Subcutaneous abdominal adipose tissue (tissue), 5 donors: Measurements from ENCODE around the gene C1orf21.

ENCODE experiments used
- H3K27ac ChIP-seq: one replicate; pipeline ENCODE4 v1.7.0; 2013; ENCODE audit warnings: low read depth, mild to moderate bottlenecking, inconsistent platforms, low read length, moderate library complexity
- H3K27me3 ChIP-seq, 5 donors: one replicate each; pipeline ENCODE4 v1.7.0; 2013; ENCODE audit warnings: low read length in 5 of 5, inconsistent platforms in 1 of 5; ENCODE audit not compliant: control insufficient read depth in 5 of 5, insufficient read depth in 4 of 5
- H3K36me3 ChIP-seq, 5 donors: one replicate each; pipeline ENCODE4 v1.7.0; 2013; ENCODE audit warnings: low read length in 5 of 5; ENCODE audit not compliant: control insufficient read depth in 5 of 5, insufficient read depth in 5 of 5
- H3K4me1 ChIP-seq, 5 donors: one replicate each; pipeline ENCODE4 v1.7.0; 2013; ENCODE audit warnings: low read length in 5 of 5, mild to moderate bottlenecking in 3 of 5, moderate library complexity in 1 of 5; ENCODE audit not compliant: control insufficient read depth in 5 of 5, insufficient read depth in 5 of 5
- H3K4me3 ChIP-seq, 5 donors: one replicate each; pipeline ENCODE4 v1.7.0; 2013; ENCODE audit warnings: low read length in 5 of 5, low read depth in 1 of 5
- H3K9ac ChIP-seq, 5 donors: one replicate each; pipeline ENCODE4 v1.7.0; 2013; ENCODE audit warnings: low read length in 5 of 5, mild to moderate bottlenecking in 4 of 5, moderate library complexity in 3 of 5
- H3K9me3 ChIP-seq, 5 donors: one replicate each; pipeline ENCODE4 v1.7.0; 2013; ENCODE audit warnings: low read length in 5 of 5; ENCODE audit not compliant: control insufficient read depth in 5 of 5
- donor health status: healthy.
- donor health status: healthy.
- donor health status: healthy.
- donor health status: healthy.
- donor health status: healthy.

Gene C1orf21

DNA sequence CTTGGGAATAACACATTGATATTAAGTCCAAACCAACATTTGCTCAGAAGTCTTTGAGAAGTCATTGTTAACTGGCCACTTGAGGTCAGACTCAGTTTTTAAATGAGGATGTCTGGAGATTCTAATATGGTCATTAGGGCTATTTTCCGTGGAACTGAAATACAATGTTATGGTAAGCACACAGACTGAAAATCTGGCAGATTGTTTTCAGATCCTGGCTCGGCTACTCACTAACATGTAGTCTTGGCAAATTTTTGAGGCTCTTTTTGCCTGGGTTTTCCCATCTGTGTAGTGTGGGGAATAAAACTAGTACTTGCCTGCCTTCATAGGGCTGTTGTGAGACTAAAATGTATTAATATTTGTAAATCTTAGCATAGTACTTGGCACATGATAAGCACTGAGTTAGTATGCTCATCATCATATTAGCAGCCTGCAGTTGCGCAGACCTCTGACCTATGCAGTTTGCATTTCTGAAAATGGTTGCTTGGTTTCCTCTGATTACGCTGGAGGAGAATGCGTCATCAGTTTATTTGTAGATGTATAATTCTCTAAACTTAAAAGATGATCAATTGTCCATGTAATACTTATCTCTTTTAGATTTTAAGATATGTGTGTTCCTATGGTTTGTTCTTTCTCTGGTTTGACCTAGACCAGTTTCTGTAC lies 100.8 kb downstream of the C1orf21 start:
- H3K4me3 ChIP-seq, result no peak overlapping the region
- no peaks in the 10 kb centered on the region for H3K27me3 ChIP-seq
- H3K9me3 ChIP-seq, result no peaks in the 10 kb centered on the region
- no peaks in the 10 kb centered on the region for H3K36me3 ChIP-seq
- H3K4me1 ChIP-seq, result peaks cover 0 to 58% (median 36%) of the 10 kb centered on the region in 5 donors
- no peak overlapping the region for H3K27ac ChIP-seq
- H3K9ac ChIP-seq, result no peak overlapping the region

DNA sequence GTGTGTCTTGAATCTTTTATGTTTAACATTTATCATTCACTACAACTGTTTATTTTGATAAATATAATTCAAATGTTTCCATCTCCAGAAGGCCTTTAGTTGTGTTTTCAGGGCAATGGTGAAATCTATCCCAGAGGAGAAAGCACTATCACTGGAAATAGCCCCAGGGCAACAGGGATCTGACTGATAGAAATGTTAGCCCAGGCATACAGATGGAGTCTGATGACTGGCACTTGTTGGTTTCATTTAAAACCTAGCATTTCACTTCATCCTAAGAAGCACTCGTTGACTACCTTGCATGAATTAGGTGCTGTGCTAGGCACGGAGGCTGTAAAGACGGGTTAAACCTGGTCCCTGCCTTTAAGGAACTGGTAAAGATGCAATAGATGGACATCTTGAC lies 103.1 kb downstream of the C1orf21 start:
- no peak overlapping the region for H3K4me3 ChIP-seq
- H3K36me3 ChIP-seq, result no peaks in the 10 kb centered on the region
- no peaks in the 10 kb centered on the region for H3K9me3 ChIP-seq
- H3K9ac ChIP-seq, result no peak overlapping the region
- H3K27me3 ChIP-seq, result no peaks in the 10 kb centered on the region
- peaks cover 0 to 61% (median 32%) of the 10 kb centered on the region in 5 donors for H3K4me1 ChIP-seq
- H3K27ac ChIP-seq, result no peak overlapping the region

- Histone ChIP-seq H3K4me1 (peaks cover 0 to 38% (median 23%) of the 10 kb centered on the region in 5 donors), H3K4me3 (no peak overlapping the region), H3K27me3 (no peaks in the 10 kb centered on the region), H3K9me3 (no peaks in the 10 kb centered on the region), H3K9ac (no peak overlapping the region), H3K36me3 (no peaks in the 10 kb centered on the region), H3K27ac (peak overlapping the region; percentile 31)
Observed at GRCh38 chr1:184492536-184492935, 105.7 kb downstream of the C1orf21 start.

GRCh38 chr1:184493987-184494388 lies 107.2 kb downstream of the C1orf21 start:
- Histone ChIP-seq H3K27me3 (no peaks in the 10 kb centered on the region), H3K4me3 (no peak overlapping the region), H3K27ac (peak overlapping the region; percentile 14), H3K9ac (no peak overlapping the region), H3K4me1 (peaks cover 0 to 36% (median 23%) of the 10 kb centered on the region in 5 donors), H3K36me3 (no peaks in the 10 kb centered on the region), H3K9me3 (no peaks in the 10 kb centered on the region)

DNA sequence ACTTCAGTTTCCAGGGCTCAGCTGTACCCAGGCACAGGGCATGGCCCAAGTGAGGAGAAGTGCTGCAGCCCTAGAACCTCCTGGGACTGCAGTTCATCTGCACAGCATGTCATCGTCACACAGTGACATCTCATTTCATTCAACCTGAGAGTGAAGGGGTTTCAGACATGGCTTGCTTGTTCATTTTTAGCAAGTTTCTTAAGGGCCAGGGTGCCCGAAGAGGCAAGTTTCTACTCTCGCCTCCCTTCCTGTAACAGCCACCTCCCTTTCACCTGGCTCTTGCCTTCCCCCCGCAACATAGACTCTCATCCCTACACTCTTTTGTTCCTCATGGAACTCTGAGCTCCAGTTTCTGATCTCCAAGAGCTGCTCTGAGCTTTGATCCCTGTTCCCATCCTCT lies 108.1 kb downstream of the C1orf21 start:
- Histone ChIP-seq H3K9ac (no peak overlapping the region), H3K27me3 (no peaks in the 10 kb centered on the region), H3K4me3 (no peak overlapping the region), H3K36me3 (no peaks in the 10 kb centered on the region), H3K27ac (no peak overlapping the region), H3K4me1 (peaks cover 0 to 35% (median 23%) of the 10 kb centered on the region in 5 donors), H3K9me3 (no peaks in the 10 kb centered on the region)

DNA sequence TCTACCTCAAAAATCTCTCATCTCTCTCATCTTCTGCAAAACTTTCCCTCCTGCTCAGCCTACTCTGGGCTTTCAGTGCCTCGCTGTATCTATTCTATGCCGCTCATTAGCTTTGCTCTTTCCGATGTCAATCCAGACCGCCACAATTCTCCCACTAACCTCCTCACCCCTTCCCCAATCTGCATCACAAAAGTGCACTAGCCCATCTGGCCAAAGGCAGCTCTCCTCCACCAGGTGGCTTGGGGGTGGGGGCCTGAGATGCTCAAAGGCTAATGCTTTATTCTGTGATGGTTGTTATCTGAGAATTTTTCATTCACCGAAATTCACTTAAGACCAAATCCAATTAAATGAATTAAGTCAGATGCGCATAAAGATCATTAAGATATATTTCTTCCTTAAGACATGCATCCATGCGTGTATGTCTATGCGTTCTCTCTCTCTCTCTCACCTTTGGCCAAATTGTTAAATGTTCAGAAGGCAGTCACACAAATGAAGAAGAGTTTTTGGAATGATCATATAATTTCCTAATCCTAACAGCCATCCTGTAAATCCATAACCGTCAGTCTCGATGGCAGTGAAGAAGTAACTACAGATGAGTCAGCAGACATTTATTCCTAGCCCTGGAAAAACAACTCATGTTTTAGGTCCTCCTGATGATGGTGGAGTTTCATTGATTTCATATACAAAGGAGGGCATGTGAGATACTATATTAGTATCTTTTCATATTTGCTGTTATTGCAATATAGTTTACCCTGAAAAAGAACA lies 111.3 kb downstream of the C1orf21 start:
- H3K27me3 ChIP-seq, result no peaks in the 10 kb centered on the region
- peaks cover 0 to 15% (median 7%) of the 10 kb centered on the region in 5 donors for H3K4me1 ChIP-seq
- H3K27ac ChIP-seq, result no peak overlapping the region
- H3K4me3 ChIP-seq, result no peak overlapping the region
- H3K9me3 ChIP-seq, result no peaks in the 10 kb centered on the region
- no peak overlapping the region for H3K9ac ChIP-seq
- H3K36me3 ChIP-seq, result no peaks in the 10 kb centered on the region

GRCh38 chr1:184499616-184500015 lies 112.8 kb downstream of the C1orf21 start:
- Histone ChIP-seq H3K9ac (no peak overlapping the region), H3K27me3 (no peaks in the 10 kb centered on the region), H3K4me3 (no peak overlapping the region), H3K36me3 (no peaks in the 10 kb centered on the region), H3K4me1 (peaks cover 0 to 16% (median 14%) of the 10 kb centered on the region in 5 donors), H3K27ac (no peak overlapping the region), H3K9me3 (no peaks in the 10 kb centered on the region)

GRCh38 chr1:184502161-184502560 lies 115.3 kb downstream of the C1orf21 start:
- no peaks in the 10 kb centered on the region for H3K9me3 ChIP-seq
- no peak overlapping the region for H3K4me3 ChIP-seq
- no peak overlapping the region for H3K27ac ChIP-seq
- no peaks in the 10 kb centered on the region for H3K36me3 ChIP-seq
- H3K9ac ChIP-seq, result no peak overlapping the region
- no peaks in the 10 kb centered on the region for H3K27me3 ChIP-seq
- H3K4me1 ChIP-seq, result peaks cover 0 to 24% (median 15%) of the 10 kb centered on the region in 5 donors

- no peaks in the 10 kb centered on the region for H3K9me3 ChIP-seq
- H3K27me3 ChIP-seq, result no peaks in the 10 kb centered on the region
- H3K4me1 ChIP-seq, result peaks cover 0 to 33% (median 25%) of the 10 kb centered on the region in 5 donors
- H3K4me3 ChIP-seq, result no peak overlapping the region
- no peak overlapping the region for H3K9ac ChIP-seq
- H3K27ac ChIP-seq, result no peak overlapping the region
- no peaks in the 10 kb centered on the region for H3K36me3 ChIP-seq
Observed at GRCh38 chr1:184503221-184503749, 116.5 kb downstream of the C1orf21 start.
